Spinal cord (tissue), 10 donors: ENCODE measurements around the gene LFNG. TPM values are rescaled to one million over a fixed set of nuclear protein-coding genes. Genes with fewer than 3 reads are reported as not detected.

Source experiments
- DNase-seq, 6 donors: peaks; one replicate each; pipeline versions ENCODE4 v3.0.0 to v3.0.0-alpha.2; 2013 to 2015; ENCODE audit warnings: low spot score in 6 of 6, low read depth in 4 of 6
- H3K27ac ChIP-seq: one replicate; pipeline ENCODE4 v1.5.1; 2013; ENCODE audit warnings: low read depth, low read length, control low read depth
- H3K27me3 ChIP-seq: one replicate; pipeline ENCODE4 v1.6.1; 2013; ENCODE audit warnings: low read length; ENCODE audit not compliant: control insufficient read depth, insufficient read depth
- H3K36me3 ChIP-seq: one replicate; pipeline ENCODE4 v1.6.1; 2013; ENCODE audit warnings: low read length; ENCODE audit not compliant: control insufficient read depth, insufficient read depth
- H3K4me1 ChIP-seq: one replicate; pipeline ENCODE4 v1.6.1; 2013; ENCODE audit warnings: low read length; ENCODE audit not compliant: control insufficient read depth, insufficient read depth
- H3K4me3 ChIP-seq: one replicate; pipeline ENCODE4 v1.5.1; 2013; ENCODE audit warnings: low read depth, low read length, control low read depth
- H3K9me3 ChIP-seq: one replicate; pipeline ENCODE4 v1.6.1; 2013; ENCODE audit warnings: low read length; ENCODE audit not compliant: control insufficient read depth, insufficient read depth
- WGBS: methylation state at CpG from one replicate; pipeline ENCODE4 v1.1.5; 2013; ENCODE audit warnings: missing lambda C conversion rate; ENCODE audit not compliant: insufficient coverage; 5-methylcytosine and 5-hydroxymethylcytosine counted together
- polyA plus RNA-seq, 2 donors: library from polyadenylated mRNA; unstranded; fragments of 120-200 nt; gene quantifications; one replicate each; pipeline ENCODE4 v1.2.1, GENCODE V29; 2013; ENCODE audit not compliant: insufficient read length in 2 of 2
- total RNA-seq, 2 donors: library from RNA; depleted of rRNA in 1 of 2; stranded (reverse); fragments of 120-200 nt in 1 of 2; fragments of >200 nt in 1 of 2; gene quantifications; one replicate each; pipeline versions ENCODE4 v1.2.3 to v1.2.4, GENCODE V29; 2013 to 2014
- donor health status: healthy.

The LFNG gene
- total and polyA plus RNA-seq, 4 donors: 16.7 to 47.0 (median 35.3) TPM

DNA sequence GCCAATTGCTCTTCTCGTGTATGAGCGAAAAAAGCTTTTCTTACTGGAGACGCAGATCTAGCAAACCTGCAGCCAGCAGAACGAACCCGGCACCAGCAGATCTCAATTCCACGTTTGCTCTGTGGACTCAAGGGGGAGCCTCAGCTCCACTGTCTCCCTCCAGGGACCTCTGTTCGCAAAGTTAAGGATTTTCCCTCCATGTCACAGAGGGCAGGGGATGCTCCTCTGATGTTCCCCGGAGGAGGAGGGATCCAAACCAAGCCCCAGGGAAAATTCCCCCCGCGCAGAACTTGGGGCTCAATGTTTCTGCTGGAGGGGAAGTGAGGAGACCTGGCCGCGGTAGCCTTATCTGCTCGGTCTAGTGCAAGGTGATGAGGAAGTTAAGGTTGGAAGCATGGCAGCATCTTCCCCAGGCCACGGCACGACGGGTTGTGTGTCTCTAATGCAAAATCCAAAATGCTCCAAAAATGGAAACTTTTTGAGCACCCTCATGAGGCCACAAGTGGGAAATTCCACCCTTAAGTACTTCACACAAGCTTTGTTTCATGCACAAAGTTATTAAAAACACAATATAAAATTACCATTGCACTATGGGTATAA lies 48.2 kb downstream of the LFNG start:
- WGBS: 15% methylated on average over 4 of the region's 16 CpGs
- Histone ChIP-seq H3K27me3 (no peaks in the 10 kb centered on the region), H3K36me3 (peaks cover 49% of the 10 kb centered on the region), H3K4me1 (peaks cover 19% of the 10 kb centered on the region), H3K4me3 (no peak overlapping the region), H3K9me3 (no peaks in the 10 kb centered on the region), H3K27ac (no peak overlapping the region)
- peak in 2 of 6 donors; percentile 70 to 81 for DNase-seq

DNA sequence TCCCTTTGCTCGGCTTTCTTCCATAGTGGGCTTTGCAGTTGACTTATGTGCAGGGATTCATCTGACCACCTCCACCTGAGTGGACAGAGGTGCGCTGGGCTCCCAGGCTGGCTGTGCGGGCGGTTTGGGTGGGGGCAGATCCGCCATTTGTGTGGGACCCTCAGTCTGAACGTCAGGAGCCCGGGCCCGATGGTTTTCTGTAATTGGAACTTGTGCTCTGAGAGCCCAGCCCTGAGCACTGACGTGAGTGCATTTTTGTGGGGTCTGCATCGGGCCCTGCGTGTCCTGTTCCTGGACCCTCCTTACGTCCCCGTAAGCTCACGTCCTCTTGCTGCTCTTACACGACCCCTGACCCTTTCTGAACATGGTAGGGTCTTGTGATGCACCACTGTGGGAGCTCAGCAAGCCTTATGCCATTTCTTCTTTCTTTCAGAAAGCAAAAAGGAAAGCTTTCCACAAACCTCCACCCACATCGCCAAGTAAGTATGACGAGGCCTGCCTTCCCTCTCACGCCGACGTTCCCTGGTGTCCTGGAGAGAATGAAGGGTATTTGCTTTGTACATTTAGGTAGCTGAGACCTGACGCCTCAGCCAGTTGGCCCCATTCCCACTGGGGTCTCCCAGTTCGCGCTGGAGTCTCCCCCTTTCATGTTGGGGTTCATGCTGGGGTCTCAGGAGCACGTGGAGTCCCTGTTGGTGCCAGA lies 49.1 kb downstream of the LFNG start:
- 91% methylated on average over 19 of the region's 24 CpGs for WGBS
- Histone ChIP-seq H3K4me1 (peaks cover 19% of the 10 kb centered on the region), H3K27me3 (no peaks in the 10 kb centered on the region), H3K4me3 (no peak overlapping the region), H3K9me3 (no peaks in the 10 kb centered on the region), H3K36me3 (peaks cover 49% of the 10 kb centered on the region), H3K27ac (no peak overlapping the region)
- DNase-seq: no peak

DNA sequence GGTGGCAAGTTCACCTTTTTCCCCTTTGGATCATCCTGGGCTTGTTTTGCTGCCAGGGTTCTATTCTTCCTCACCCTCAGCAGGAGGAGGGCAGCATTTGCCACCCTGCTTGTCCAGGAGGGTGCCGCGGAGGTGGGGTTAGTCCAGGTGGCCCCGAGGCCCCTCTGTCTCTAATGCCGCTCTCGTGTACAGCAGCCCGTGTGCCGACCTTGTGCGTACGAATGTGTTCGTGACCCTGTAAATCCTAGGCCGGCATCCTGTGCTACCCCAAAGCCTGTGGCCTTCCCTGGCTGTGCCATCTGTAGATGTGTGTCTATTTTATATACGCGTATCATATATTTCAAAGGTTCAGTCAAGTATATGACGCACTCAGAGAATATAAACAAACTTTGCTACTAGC lies 49.8 kb downstream of the LFNG start:
- no peak overlapping the region for H3K4me3 ChIP-seq
- H3K27ac ChIP-seq: no peak overlapping the region
- H3K36me3 ChIP-seq: peaks cover 51% of the 10 kb centered on the region
- no peaks in the 10 kb centered on the region for H3K27me3 ChIP-seq
- H3K9me3 ChIP-seq: no peaks in the 10 kb centered on the region
- no peak for DNase-seq
- peaks cover 19% of the 10 kb centered on the region for H3K4me1 ChIP-seq
- WGBS: 82% methylated on average over 10 of the region's 14 CpGs

DNA sequence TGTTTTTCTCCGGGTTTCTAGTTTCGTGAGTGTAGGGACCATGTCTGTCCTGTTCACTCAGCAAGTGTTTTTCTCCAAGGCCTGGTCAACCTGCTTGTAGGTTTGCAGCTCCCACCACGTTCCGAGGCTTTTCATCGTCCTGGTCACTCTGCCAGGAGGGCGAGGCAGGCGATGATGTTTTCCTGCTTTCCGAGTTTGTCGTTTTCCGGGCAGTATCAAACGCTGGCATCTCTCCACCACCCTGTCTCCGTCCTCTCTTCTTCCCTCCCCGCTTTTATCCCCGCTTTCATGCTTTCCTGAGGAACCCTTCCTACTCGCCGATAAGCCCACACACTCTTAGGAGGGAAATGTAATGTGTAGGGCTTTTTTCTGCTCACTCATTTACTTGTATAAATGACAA lies 50.4 kb downstream of the LFNG start:
- Histone ChIP-seq H3K36me3 (peaks cover 52% of the 10 kb centered on the region), H3K27me3 (no peaks in the 10 kb centered on the region), H3K4me1 (peaks cover 18% of the 10 kb centered on the region), H3K27ac (no peak overlapping the region), H3K4me3 (no peak overlapping the region), H3K9me3 (no peaks in the 10 kb centered on the region)
- DNase-seq: peak in 1 of 6 donors; percentile 18
- 84% methylated on average over 9 of the region's 16 CpGs for WGBS

DNA sequence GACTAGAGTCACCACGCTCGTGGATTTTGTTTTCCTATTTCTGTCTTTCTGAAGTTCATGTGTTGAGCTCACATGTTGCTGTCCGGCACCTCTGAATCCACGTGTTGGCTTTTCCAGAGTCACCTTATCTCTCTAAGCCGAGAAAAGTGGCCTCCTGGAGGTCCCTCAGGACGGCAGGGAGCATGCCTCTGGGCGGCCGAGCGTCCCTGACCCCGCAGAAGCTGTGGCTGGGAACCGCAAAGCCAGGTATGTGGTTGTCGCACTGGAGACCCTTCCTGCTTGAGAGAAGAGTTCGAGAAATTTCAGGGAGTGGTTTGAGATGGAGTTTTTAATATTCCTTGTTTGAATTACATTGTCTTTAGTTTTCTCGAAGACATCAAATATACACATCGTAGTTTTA lies 51.8 kb downstream of the LFNG start:
- no peak for DNase-seq
- 92% methylated on average over 8 of the region's 15 CpGs for WGBS

DNA sequence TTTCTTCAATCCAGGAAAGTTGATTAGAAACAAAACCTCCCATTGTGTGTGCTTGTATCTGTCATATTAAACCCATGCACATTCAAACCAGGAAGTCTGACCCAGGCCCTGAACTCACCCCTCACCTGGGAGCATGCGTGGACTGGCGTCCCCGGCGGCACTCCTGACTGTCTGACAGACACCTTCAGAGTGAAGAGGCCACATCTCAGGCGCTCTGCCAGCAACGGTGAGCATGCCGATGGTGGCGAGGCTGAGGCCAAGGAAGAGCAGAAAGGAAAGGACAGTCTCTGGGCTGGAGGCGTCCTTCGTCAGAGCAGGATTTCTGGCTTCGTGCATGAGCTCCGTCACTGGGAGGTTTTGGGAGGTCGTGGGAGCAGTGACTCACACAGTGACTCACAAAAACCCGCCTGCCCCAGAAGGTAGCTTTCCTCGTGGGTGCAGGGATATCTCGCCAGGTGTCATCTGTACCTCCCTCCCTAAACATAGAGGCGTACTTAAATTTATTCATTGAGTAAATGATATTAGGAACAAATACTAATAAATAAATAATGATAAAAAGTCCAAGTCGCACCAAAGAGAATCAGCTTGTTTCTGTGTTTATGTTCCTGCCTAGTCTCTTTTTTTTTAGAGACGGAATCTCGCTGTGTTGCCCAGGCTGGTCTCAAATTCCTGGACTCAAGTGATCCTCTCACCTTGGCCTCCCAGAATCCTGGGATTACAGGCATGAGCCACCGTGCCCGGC lies 52.7 kb downstream of the LFNG start:
- Histone ChIP-seq H3K27me3 (no peaks in the 10 kb centered on the region), H3K27ac (no peak overlapping the region), H3K4me3 (no peak overlapping the region), H3K4me1 (peaks cover 7% of the 10 kb centered on the region), H3K9me3 (no peaks in the 10 kb centered on the region), H3K36me3 (peaks cover 68% of the 10 kb centered on the region)
- no peak for DNase-seq
- WGBS: 89% methylated on average over 14 of the region's 22 CpGs

More for the DNA sequence above, 51.8 kb downstream of the LFNG start:
- H3K4me1 ChIP-seq: peaks cover 14% of the 10 kb centered on the region
- H3K4me3 ChIP-seq: no peak overlapping the region
- H3K27ac ChIP-seq: no peak overlapping the region
- peaks cover 64% of the 10 kb centered on the region for H3K36me3 ChIP-seq
- H3K9me3 ChIP-seq: no peaks in the 10 kb centered on the region
- H3K27me3 ChIP-seq: no peaks in the 10 kb centered on the region

DNA sequence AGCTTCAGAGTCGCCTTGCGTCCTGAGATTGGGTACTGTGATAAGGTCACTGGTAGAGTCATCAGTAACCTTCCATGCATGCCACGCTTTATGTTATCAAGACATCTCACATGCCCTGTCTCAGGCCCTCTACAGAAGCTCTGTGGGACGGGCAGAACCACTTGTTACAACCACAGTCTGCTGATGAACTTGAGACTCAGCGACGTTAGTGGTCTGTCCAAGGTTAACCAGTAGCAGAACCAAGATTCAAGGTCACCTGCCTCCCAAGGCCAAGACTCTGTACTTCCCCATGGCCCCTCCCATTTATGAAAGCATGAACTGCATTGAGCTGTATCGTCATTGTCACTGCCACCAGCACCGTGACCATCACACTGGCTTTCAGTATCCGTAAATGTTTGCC lies 54.2 kb downstream of the LFNG start:
- Histone ChIP-seq H3K9me3 (no peaks in the 10 kb centered on the region), H3K36me3 (peaks cover 70% of the 10 kb centered on the region), H3K27ac (no peak overlapping the region), H3K4me1 (no peaks in the 10 kb centered on the region), H3K27me3 (no peaks in the 10 kb centered on the region), H3K4me3 (no peak overlapping the region)
- no peak for DNase-seq
- whole genome bisulfite sequencing: 90% methylated on average over 6 of the region's 9 CpGs

DNA sequence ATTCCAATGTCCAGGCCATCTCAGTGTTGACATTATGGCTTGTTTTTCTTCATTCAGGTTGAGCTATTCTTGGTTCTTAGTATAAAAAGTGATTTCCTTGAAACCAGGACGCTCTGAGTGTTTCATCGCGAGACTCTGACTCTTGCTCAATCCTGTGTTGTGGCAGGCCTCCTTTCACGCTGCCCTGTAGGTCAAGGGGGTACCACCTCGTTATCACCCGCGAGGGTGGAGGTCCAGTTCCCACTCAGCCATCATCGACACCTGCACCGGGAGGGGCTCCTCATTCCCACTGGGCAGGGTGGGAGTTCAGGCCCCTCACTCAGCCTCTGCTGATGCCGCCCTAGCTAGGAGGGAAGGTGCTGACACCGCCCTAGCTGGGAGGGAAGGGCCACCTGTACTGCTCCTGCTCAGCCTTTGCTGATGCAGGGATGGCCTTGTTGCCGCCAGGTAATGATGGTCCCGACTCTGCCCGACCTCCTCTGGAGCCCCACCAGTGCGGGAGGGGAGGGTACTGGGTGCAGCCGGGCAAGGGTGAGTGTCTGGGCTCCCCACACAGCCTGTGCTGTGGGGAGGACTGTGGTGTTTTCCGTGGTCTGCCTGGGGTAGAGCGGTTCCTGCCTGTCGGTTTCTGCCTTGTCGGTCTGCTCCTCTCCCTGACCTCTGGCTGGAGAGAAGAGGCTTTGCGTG lies 55.6 kb downstream of the LFNG start:
- WGBS: 94% methylated on average over 18 of the region's 21 CpGs
- no peak overlapping the region for H3K4me3 ChIP-seq
- no peak for DNase-seq
- H3K27ac ChIP-seq: no peak overlapping the region
- no peaks in the 10 kb centered on the region for H3K4me1 ChIP-seq
- H3K36me3 ChIP-seq: peaks cover 73% of the 10 kb centered on the region
- H3K9me3 ChIP-seq: no peaks in the 10 kb centered on the region
- no peaks in the 10 kb centered on the region for H3K27me3 ChIP-seq

DNA sequence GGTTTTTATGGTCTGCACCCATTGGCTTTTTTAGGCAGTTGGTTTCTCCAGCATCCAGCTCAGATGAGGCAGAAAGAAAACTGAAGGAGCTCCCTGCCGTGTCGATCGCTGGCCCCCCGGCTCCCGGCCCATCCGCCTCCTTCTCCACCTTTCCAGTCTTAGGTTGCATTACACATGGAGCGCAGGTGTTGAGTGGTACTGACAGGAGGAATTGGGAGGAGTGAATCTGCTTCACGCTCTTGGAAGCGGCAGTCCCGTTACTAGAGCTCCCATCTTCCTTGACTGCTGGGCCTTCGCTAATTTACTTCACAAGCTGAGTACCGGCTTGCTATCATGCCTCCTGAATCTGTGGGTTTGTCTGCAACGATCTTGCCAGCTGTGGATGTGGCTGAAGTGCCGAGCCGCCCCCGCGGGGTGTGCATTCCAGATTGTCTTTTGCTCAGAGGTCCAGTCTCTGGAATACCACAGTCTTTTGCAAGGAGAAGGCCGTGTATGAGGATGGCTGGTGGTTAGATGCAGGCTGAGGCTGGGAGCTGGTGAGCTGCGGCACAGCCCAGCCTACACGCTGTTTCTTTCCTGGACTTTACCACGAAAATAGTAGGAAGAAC lies 56.3 kb downstream of the LFNG start:
- no peak overlapping the region for H3K27ac ChIP-seq
- H3K36me3 ChIP-seq: peaks cover 74% of the 10 kb centered on the region
- no peaks in the 10 kb centered on the region for H3K27me3 ChIP-seq
- H3K4me3 ChIP-seq: no peak overlapping the region
- no peaks in the 10 kb centered on the region for H3K4me1 ChIP-seq
- no peaks in the 10 kb centered on the region for H3K9me3 ChIP-seq
- 76% methylated on average over 12 of the region's 21 CpGs for WGBS
- DNase-seq: no peak
